ENCODE results near the gene PPP4R4.
"Not testable (repeated sequence)": the region's sequence is repeated elsewhere in the genome, so short reads cannot be mapped to it uniquely, and the experiment has no call there.

The PPP4R4 gene

GRCh38 chr14:94145902-94146527 is 28.1 kb upstream of the PPP4R4 start:
- no peak for DNase-seq (ENCODE audit: low read depth in 3 of 3)

DNA sequence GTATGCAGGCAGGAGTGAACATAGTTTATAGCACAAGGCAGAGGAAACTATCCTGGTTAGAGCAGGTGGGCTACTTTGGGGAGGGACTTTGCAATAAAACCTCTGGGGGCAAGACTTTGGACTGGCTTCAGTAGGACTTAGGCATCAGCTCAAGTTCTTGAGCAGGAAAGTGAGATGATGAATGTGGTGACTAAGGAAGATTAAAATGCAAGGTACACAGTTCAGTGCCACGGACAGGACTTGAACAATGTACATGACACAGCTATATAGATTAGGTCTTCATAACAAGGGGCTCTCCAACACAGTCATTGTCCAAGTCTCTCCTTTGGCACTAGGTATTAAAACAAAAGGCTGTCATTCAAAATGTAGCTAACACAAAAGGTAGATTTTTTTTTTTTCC is 21.4 kb upstream of the PPP4R4 start:
- no peak for DNase-seq (ENCODE audit: low read depth in 3 of 3)

DNA sequence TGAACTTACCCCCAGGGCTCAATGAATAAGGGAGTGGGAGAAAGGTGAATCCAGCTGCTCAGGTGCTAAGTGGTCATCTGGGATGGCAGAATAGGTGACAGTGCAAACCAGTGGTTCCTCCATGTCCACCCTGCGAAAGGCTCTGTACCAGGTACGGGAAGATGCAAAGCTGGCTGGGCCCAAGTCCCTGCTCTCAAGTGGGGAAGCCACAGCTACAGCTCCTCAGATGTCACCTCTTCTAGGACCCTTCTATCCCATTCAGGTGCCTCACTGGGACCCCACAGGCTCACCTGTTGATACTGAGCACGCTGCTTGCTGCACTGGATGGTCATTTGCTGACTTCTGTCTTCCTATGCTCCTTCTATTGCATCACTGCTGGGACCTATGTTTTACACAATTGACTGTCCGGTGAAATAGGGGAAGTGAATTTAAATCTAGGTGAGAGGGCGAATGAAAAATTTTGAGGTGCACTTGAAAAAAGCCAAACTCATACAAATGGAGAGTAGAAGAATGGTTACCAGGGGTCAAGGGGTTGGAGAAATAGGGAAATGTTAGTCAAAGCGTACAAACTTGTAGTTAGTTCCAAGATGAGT is 20.3 kb upstream of the PPP4R4 start:
- DNase-seq (ENCODE audit: low read depth in 3 of 3), result no peak

- DNase-seq (ENCODE audit: low read depth in 3 of 3), result not testable (repeated sequence)
Measured at GRCh38 chr14:94156143-94156542, 18.0 kb upstream of the PPP4R4 start.

GRCh38 chr14:94157197-94157596 is 16.9 kb upstream of the PPP4R4 start:
- no peak for DNase-seq (ENCODE audit: low read depth in 3 of 3)

DNA sequence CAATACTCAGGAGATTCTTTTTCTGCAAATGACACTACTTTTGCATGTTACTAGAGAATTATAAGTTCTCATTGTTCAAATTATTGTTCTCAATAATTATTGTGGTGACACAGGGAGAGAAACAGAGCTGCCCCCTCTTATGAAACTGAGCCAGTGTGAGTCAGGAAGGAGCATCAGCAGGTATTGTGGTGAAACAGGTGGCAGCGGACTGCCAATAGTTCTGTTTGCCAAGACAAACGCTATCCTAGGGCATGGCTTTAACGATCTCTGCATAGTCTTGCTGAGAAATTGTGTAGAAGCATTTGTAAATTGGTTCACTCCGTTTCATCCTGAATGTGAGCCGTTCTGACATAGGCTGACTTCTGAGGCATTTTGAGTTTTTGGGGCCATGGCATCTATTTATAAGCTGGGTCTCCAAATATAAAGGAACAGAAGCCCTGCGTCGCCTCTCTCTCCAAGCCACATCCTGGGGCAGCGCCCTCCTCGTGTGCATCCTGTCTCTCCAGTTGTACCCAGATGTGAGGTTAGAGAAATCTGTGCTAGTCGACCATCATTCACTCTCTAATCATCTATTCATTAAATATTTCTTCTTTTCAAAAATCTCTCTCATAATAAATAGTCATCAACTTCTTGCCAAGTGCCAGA is 15.8 kb upstream of the PPP4R4 start:
- no peak for DNase-seq (ENCODE audit: low read depth in 3 of 3)

DNA sequence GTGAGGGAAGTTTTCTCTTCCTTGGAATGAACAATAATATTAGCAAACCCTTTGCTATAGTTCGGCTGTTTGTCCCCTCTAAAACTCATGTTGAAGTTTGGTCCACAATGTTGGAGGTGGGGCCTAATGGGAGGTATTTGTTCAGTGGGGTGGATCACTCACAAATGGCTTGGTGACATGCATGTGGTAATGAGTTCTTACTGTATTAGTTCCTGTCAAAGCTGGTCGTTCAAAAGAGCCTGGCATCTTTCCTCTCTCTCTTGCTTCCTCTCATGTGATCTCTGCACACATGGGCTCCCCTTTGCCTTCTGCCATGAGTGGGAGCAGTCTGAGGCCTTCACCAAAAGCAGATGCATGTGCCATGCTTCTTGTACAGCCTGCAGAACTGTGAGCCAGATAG is 13.1 kb upstream of the PPP4R4 start:
- DNase-seq (ENCODE audit: low read depth in 3 of 3), result no peak

DNA sequence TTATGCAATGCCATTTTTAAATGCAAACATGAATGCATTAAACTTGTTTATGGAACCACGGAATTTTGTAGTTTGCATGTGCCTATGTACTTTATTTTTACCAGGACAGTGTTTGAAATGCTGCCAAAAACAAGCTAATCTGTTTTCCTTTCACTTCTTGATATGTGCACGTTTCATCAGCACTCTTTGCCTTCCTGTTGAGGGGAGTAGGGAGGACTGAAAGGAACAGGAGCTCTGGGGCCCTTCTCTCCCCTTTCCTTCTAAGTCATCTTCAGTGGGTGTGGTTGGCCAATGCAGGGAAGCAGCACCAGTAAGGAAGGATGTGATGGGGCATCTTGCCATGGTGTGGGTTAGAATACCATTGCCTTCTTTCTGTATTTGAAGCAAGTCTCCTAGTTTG is 12.1 kb upstream of the PPP4R4 start:
- no peak for DNase-seq (ENCODE audit: low read depth in 3 of 3)

- no peak for DNase-seq (ENCODE audit: low read depth in 3 of 3)
Measured at GRCh38 chr14:94162466-94162865, 11.7 kb upstream of the PPP4R4 start.

- no peak for DNase-seq (ENCODE audit: low read depth in 3 of 3)
Measured at GRCh38 chr14:94163796-94164195, 10.3 kb upstream of the PPP4R4 start.

DNA sequence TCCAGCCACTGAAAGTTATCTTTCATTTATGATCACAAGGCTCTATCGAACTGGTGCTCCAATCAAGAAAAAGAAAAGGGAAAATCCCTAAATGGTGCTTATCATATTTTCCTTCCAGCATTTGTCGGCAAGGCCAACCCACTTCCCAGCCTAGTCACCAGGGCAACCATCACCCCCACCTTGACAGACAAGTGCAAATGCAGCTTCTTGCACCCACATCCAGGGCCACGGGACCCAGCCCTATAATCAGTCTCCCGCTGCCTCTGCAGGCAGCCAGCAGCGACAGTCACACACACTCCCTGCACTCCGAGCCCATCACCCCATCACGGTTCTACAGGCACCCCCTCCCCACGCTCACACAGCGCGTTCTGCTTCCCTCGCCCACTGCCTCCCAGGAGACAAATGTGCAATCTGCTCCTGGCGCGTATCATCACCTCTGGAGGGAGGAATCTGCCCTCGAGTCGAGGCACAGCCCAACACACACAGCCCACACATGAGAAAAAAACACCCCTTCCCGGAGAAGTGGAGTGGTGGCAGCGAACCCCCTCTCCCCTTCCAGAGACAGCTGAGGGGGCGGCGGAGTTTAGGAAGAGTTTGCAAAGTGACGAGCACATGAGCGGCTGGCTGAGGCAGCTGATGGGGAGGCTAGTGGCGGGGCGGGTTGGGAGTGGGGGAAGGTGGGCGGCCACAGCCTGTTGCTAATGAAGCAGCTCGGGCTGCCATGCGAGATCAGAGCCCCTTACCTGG is 9.3 kb upstream of the PPP4R4 start:
- peak in 1 of 3 experiments; percentile 61 for DNase-seq (ENCODE audit: low read depth in 3 of 3)

DNA sequence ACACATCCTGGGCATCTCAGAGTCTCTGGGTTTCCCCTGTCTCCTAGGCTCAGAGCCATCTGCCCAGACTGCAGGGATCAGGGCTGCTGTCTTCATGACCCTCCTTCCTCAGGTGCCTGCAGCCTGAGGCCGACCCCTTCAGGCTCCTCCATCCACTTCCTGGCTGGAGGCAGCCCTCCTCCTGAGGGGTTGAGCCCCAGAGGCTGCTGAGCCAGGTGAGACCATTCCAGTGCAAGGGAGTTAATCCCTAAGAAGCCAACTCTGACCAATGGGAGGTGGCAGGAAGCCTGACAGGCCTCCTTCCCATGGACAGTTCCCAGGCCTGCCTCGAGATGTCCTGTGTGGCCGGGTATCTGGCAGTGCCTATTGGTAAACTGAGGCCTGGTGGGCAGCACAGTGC is 8.4 kb upstream of the PPP4R4 start:
- DNase-seq (ENCODE audit: low read depth in 3 of 3), result no peak

GRCh38 chr14:94170136-94170535 is 4.0 kb upstream of the PPP4R4 start:
- DNase-seq (ENCODE audit: low read depth in 3 of 3), result no peak

DNA sequence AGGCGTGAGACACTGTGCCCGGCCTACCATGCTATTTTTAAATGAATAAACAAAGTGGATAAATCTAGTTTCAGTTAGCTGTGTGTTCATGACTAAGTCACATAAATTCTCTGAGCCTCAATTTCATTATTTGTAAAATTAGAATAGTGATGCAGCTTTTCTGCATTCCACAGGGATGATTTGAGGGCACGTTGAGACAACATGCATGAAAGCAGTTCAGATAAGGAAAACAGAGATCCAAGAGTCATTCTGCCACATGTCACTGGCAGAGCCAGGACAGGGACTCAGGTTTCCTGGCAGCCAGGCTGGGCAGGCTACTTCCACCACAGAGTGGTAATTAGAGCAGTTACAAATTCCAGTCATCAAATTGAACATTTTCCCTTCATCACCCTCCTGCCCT is 2.9 kb upstream of the PPP4R4 start:
- DNase-seq (ENCODE audit: low read depth in 3 of 3), result no peak

DNA sequence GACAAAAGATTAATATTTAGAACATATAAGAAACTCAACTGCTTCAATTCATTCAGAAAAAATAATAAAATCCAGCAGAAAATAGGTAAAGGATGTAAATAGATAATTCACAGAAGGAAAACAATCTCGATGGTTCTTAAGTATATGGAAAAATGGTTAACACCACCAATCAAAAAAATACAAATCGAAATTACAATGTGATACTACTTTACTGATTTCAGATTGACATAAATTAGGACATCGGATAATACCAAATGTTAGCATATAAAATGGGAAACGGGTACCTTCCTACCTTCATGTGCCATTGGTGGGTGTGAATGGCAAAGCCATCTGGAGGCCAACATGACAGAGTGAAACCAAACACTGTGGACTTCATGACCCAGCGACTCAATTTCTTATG is 1.6 kb upstream of the PPP4R4 start:
- no peak for DNase-seq (ENCODE audit: low read depth in 3 of 3)

- DNase-seq (ENCODE audit: low read depth in 3 of 3), result no peak
Measured at GRCh38 chr14:94173471-94173884, 644 bp upstream of the PPP4R4 start.

DNA sequence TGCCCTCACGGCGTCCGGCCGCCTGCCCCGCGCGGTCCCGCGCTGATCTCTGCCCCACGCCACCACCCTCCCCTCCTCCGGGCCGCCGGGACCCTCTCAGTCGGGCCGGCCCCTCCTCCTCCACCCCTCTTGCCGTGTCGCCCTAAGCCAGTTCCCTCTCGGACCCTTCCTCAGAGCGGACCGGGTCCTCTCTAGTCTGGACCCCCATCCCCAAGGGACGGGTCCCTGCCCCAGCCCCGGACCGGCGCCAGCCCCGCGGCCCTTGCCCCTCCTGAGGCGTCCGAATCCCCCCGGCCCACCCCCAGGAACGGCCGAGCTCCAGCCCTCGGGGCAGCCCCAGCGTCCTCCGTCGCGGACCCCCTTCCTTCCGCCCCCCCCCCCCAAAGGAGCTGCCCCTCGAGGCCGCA is 485 bp downstream of the PPP4R4 start:
- DNase-seq (ENCODE audit: low read depth in 3 of 3), result no peak

GRCh38 chr14:94175011-94175745 is 1.1 kb downstream of the PPP4R4 start:
- DNase-seq (ENCODE audit: low read depth in 3 of 3), result no peak

DNA sequence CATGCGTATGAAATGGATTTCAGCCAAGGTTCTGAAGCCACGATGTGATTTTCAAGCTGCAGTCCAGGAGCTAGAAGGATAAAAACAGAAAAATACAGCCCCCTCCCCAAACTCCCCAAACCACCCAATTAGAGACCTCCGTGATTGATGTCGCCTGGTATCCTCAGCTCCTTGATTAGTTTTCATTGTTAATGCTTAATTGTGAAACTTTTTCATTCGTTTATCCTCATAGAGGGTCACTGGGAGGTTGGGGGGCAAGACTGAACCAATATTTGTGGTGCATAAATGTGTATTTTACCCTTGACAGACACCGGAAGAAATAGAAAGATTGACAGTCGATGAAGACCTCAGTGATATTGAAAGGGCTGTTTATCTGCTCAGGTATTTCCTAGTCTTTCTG is 1.6 kb downstream of the PPP4R4 start:
- DNase-seq (ENCODE audit: low read depth in 3 of 3), result no peak

DNA sequence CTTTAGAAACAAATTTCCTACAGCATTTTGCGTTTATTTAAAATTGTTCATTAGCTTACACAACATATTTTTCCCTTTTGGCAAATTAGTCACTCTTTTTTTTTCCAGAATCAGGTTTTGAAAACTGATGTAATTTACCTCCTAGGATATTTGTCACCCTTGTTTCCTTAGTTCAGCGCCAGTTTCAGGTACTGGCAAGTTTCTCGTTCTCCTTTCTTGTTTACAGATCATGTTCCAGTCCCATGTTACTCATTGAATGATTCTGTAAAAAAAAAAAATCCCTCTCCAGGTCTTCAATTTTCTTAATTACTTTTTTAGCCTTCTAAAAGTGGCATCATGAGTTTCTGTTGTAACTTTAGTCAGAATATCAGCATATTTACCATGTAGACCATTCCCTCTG is 2.7 kb downstream of the PPP4R4 start:
- no peak for DNase-seq (ENCODE audit: low read depth in 3 of 3)

- no peak for DNase-seq (ENCODE audit: low read depth in 3 of 3)
Measured at GRCh38 chr14:94177806-94178205, 3.7 kb downstream of the PPP4R4 start.

- DNase-seq (ENCODE audit: low read depth in 3 of 3), result no peak
Measured at GRCh38 chr14:94179244-94179643, 5.1 kb downstream of the PPP4R4 start.
